Breast epithelium (tissue), 4 donors: ENCODE results near the gene GUCA2A. TPM values are rescaled to one million over a fixed set of nuclear protein-coding genes. Genes with fewer than 3 reads are reported as not detected.

Experiments used
- DNase-seq, 2 donors: peaks; one replicate each; pipeline ENCODE4 v3.0.0-alpha.2; 2019; ENCODE audit warnings: low spot score in 2 of 2
- H3K27ac ChIP-seq, 2 donors: fragments of 200-600 bp; sonication (generic) in 1 of 2; one replicate each; pipeline ENCODE4 v1.5.1; 2016 to 2019; ENCODE audit warnings: mild to moderate bottlenecking in 1 of 2
- H3K27me3 ChIP-seq, 2 donors: fragments of 200-600 bp; sonication (generic) in 1 of 2; one replicate each; pipeline versions ENCODE4 v1.5.1 to v1.6.0; 2017 to 2019; ENCODE audit warnings: control low read depth in 1 of 2, mild to moderate bottlenecking in 1 of 2
- H3K36me3 ChIP-seq: fragments of 200-600 bp; one replicate; pipeline ENCODE4 v1.5.1; 2019
- H3K4me1 ChIP-seq, 2 donors: fragments of 200-600 bp; sonication (generic); one replicate each; pipeline ENCODE4 v1.5.1; 2016 to 2019; ENCODE audit warnings: control low read depth in 1 of 2
- H3K4me3 ChIP-seq, 3 donors: fragments of 200-600 bp; sonication (generic); 1 replicate in 2 of 3; 2 replicates in 1 of 3; pipeline ENCODE4 v1.5.1; 2016 to 2019; ENCODE audit warnings: mild to moderate bottlenecking in 3 of 3, moderate library complexity in 2 of 3
- H3K9me3 ChIP-seq, 2 donors: fragments of 200-600 bp; sonication (generic) in 1 of 2; one replicate each; pipeline ENCODE4 v1.5.1; 2016 to 2019; ENCODE audit warnings: control low read depth in 1 of 2
- POLR2A ChIP-seq: fragments of 450-650 bp; IDR thresholded peaks from one replicate; pipeline ENCODE4 v1.6.1; 2016; ENCODE audit warnings: antibody characterized with exemption, mild to moderate bottlenecking, moderate library complexity
- POLR2AphosphoS5 ChIP-seq, 3 donors: sonication (generic); formaldehyde crosslinking; IDR thresholded peaks; one replicate each; pipeline ENCODE4 v1.6.1; 2017; ENCODE audit warnings: antibody characterized with exemption in 3 of 3
- intact Hi-C: fragments of 100-400 bp; cut with DNase I; formaldehyde crosslinking; loops from one replicate; pipeline ENCODE4 v1.15.1; 2023; ENCODE audit warnings: low total_unique reads
- total RNA-seq, 3 donors: library from RNA; depleted of rRNA; stranded (reverse); fragments of >200 nt; gene quantifications; one replicate each; pipeline ENCODE4 v1.1.0, GENCODE V29; 2016
- TF ChIP-seq, protein P1 (sequence below), 3 donors: fragments of 450-650 bp; IDR thresholded peaks; one replicate each; pipeline ENCODE4 v1.5.1; 2016 to 2017; ENCODE audit warnings: antibody characterized with exemption in 3 of 3, mild to moderate bottlenecking in 3 of 3, moderate library complexity in 3 of 3

Gene GUCA2A
- total RNA-seq, 3 donors from 2014 or later: 8.8 TPM; not detected in 2

DNA sequence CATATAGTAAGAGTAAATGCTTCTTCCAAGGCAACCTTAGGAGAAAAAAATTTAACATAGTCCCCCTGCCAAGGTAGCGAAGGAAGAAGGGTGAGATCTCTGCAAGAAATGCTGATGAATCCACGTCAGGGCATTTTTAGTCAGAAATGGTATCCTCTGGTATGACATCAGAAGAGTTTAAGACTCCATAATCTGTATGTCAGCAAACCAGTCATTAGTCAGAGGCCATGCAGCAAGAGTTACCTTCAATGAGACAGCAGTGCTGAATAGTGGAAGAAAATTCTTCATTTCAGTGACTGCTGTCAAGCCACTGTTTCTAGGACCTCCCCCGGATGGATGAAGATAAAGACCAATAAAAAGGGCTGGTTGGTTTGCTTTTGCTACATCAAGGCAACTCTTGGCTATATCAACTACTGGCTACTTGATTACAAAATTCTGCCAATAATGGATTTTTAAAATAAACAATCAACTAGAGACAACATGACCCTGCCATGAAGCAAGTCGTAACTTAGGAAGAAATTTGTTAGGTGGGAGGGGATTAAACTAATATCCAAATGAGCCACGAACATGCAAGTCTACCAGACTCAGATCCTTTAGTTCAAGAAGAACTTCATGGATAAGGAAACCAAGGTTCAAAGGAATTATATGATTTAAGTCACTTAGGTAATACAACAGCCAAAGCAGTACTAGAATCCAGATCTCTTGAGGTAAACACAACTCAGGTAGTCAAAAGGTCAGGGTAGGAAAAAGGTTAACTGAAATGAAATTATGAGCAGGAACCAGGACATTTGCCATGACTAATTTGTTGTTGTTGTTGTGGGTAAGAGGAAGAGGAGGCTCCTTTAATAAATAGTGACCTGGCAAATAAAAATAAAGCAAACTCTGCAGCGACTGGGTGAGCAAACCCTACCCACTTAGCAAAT, 25.6 kb upstream of the GUCA2A start:
- Histone ChIP-seq H3K36me3 (no peaks in the 10 kb centered on the region), H3K4me1 (no peaks in the 10 kb centered on the region), H3K27me3 (no peaks in the 10 kb centered on the region), H3K9me3 (no peaks in the 10 kb centered on the region), H3K4me3 (no peak overlapping the region), H3K27ac (no peak overlapping the region)
- intact Hi-C loops: no loop called here
- TF ChIP-seq POLR2A (no peak), POLR2AphosphoS5 (IDR thresholded peaks at IDR 0.05) (no peak)
- TF ChIP-seq, protein P1, sequence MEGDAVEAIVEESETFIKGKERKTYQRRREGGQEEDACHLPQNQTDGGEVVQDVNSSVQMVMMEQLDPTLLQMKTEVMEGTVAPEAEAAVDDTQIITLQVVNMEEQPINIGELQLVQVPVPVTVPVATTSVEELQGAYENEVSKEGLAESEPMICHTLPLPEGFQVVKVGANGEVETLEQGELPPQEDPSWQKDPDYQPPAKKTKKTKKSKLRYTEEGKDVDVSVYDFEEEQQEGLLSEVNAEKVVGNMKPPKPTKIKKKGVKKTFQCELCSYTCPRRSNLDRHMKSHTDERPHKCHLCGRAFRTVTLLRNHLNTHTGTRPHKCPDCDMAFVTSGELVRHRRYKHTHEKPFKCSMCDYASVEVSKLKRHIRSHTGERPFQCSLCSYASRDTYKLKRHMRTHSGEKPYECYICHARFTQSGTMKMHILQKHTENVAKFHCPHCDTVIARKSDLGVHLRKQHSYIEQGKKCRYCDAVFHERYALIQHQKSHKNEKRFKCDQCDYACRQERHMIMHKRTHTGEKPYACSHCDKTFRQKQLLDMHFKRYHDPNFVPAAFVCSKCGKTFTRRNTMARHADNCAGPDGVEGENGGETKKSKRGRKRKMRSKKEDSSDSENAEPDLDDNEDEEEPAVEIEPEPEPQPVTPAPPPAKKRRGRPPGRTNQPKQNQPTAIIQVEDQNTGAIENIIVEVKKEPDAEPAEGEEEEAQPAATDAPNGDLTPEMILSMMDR (IDR thresholded peaks at IDR 0.05): no peak
- DNase-seq: no peak

DNA sequence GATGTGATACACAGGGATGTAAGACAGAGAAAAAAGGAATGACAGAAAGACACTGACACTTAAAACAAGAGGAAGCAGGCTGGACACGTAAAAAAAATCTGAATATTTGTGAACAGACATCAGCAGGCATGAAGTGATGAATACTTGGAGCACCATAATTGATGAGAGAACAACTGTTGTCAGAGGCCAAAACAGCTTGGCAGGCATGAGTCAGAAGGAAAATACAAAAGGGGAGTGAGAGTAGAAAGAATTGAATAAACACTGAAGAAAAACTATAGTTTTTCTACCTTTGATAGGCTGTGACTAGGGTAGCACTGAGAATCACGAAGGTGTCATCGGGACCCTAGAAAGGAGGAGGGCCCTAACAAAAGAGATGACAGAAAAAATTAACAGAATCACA, 21.6 kb upstream of the GUCA2A start:
- no peak for DNase-seq
- intact Hi-C loops: no loop called here
- no peak for TF ChIP-seq POLR2AphosphoS5 (IDR thresholded peaks at IDR 0.05)
- TF ChIP-seq, protein P1 (IDR thresholded peaks at IDR 0.05): no peak
- TF ChIP-seq POLR2A: no peak
- no peak overlapping the region for H3K27ac ChIP-seq
- H3K9me3 ChIP-seq: no peaks in the 10 kb centered on the region
- H3K36me3 ChIP-seq: no peaks in the 10 kb centered on the region
- H3K27me3 ChIP-seq: no peaks in the 10 kb centered on the region
- H3K4me3 ChIP-seq: no peak overlapping the region
- no peaks in the 10 kb centered on the region for H3K4me1 ChIP-seq

DNA sequence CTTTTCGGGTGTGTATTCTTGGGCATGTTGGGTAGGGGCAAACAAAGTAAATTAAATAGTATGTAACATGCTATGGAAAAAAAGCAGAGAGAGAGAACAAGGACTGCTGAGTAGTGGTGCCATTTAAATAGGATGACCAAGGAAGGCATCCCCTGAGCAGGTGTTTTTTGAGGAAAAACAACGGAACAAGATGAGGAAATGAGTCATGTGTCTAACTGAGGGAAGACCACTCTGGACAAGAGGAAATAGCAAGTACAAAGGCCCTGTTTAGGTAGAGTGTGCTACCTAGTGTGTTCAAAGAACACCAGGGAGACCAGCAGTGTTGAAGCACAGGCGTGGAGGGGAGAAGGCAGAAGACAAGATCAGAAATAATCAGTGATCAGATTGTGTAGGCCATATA, 20.1 kb upstream of the GUCA2A start:
- H3K9me3 ChIP-seq: no peaks in the 10 kb centered on the region
- H3K36me3 ChIP-seq: no peaks in the 10 kb centered on the region
- no peak overlapping the region for H3K27ac ChIP-seq
- intact Hi-C loops: no loop called here
- no peaks in the 10 kb centered on the region for H3K4me1 ChIP-seq
- DNase-seq: no peak
- TF ChIP-seq, protein P1 (IDR thresholded peaks at IDR 0.05): no peak
- no peak for TF ChIP-seq POLR2AphosphoS5 (IDR thresholded peaks at IDR 0.05)
- TF ChIP-seq POLR2A: no peak
- H3K4me3 ChIP-seq: no peak overlapping the region
- H3K27me3 ChIP-seq: no peaks in the 10 kb centered on the region

DNA sequence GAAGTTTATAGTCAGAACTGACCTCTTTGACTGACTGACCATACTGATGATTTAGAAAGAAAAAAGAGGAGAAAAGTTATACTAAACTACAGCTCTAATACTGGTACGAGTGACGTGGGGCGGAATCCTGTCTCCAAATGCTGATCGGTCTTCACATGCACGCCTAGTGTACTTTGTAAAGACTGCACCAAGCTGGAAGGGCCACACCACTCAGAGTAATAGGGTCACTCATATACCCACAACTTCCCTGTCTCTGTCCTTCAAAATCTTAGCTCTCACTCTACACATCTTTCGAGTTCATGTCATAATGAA, 19.4 kb upstream of the GUCA2A start:
- no peaks in the 10 kb centered on the region for H3K9me3 ChIP-seq
- no peaks in the 10 kb centered on the region for H3K4me1 ChIP-seq
- H3K27ac ChIP-seq: no peak overlapping the region
- no peaks in the 10 kb centered on the region for H3K36me3 ChIP-seq
- intact Hi-C loops: no loop called here
- TF ChIP-seq POLR2A: no peak
- TF ChIP-seq, protein P1 (IDR thresholded peaks at IDR 0.05): no peak
- TF ChIP-seq POLR2AphosphoS5 (IDR thresholded peaks at IDR 0.05): no peak
- DNase-seq: no peak
- H3K4me3 ChIP-seq: no peak overlapping the region
- no peaks in the 10 kb centered on the region for H3K27me3 ChIP-seq

DNA sequence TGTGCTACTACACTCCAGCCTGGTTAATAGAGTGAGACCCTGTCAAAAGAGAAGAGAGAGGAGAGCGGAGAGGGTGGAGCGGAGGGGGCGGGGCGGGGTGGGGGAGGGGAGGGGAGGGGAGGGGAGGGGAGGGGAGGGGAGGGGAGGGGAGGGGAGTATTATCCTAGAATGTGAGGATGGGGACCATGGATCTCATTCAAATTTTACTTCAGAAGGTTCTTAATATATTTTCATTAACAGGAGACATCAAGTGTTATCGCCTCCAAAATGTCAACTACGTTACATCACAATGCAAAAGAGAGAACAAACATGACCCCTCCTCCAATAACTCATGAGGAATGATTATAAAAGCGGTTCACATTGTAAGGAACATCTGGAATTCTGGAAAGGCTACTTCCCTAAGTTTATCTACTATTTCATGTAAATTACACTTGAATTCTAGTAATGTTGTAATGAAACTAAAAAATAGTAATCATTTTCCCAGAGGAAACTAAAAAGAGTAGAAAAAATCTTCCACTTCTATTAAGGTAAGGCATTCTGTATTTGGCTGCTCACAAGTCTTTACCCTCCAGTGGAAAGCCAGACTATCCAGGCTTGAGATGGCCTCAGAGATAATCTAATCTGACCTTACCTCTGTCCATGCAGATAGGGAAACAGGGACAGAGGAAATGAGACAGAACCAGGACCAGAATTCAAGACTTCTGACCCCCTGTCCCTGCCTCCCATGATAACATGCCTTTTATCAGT, 18.8 kb upstream of the GUCA2A start:
- H3K27ac ChIP-seq: no peak overlapping the region
- H3K36me3 ChIP-seq: no peaks in the 10 kb centered on the region
- no peak overlapping the region for H3K4me3 ChIP-seq
- intact Hi-C loops: no loop called here
- DNase-seq: no peak
- no peaks in the 10 kb centered on the region for H3K4me1 ChIP-seq
- H3K27me3 ChIP-seq: no peaks in the 10 kb centered on the region
- H3K9me3 ChIP-seq: no peaks in the 10 kb centered on the region
- TF ChIP-seq POLR2AphosphoS5 (IDR thresholded peaks at IDR 0.05): no peak
- TF ChIP-seq POLR2A: no peak
- TF ChIP-seq, protein P1 (IDR thresholded peaks at IDR 0.05): no peak
